CD4-positive, alpha-beta T cell treated with Interleukin-21 for 1 hour (primary cell): Measurements from ENCODE around the gene RAPGEF3.

ENCODE experiments used
- DNase-seq: peaks from one replicate; pipeline ENCODE4 v3.0.0-alpha.2; 2020

The RAPGEF3 gene

DNA sequence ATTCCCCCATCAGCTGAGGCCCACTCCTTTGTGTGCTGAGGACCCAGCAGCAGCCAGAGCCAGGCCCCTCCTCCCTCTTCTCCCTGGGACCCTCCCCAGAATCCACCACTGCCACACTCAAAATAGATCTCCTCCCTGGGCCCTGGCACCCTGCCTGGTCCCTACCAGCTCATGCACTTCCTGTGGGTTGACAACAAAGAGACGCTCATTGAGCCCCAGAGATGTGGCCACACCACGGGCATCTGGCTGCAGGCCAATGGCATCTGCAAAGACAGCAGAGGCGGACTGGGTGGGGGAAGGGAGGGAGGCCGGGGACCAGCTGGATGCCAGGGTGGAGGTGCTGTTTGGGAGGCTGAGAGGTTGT, 17.4 kb downstream of the RAPGEF3 start:
- DNase-seq = peak; percentile 82

DNA sequence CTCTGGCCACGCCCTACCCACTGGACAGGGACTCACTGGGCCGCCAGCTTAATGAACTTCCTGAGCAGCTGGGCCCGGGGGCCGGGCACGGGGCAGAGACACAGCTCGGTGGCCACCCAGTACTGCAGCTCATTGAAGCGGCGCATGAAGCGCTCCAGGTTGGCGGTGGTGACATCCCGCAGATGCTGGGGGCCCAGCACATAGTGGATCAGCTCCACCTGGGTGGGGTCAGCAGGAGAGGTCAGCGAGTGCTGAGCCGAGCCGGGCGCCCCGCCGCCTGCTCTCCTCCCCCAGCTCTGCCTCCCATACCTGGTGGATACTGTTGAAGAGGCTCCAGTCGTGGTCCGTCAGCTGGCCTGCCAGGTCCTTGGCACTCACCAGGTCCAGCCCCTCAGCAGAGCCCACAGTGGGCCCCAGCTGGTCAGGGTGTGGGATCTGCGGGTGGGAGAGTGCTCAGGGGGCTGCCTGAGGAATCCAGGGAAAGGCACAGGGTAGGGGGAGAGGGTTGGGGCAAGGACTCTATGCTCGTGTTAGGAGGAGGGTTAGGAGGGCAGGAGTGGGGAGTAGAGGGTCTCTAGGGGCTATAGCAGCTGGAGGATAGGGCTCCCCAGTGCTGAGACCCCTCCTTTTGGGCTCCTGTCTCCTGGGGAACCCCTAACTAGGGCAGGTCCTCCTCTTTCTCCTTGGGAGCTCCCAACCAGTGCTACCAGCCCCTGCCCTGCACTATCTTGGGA, 17.9 kb downstream of the RAPGEF3 start:
- DNase-seq = no peak

DNA sequence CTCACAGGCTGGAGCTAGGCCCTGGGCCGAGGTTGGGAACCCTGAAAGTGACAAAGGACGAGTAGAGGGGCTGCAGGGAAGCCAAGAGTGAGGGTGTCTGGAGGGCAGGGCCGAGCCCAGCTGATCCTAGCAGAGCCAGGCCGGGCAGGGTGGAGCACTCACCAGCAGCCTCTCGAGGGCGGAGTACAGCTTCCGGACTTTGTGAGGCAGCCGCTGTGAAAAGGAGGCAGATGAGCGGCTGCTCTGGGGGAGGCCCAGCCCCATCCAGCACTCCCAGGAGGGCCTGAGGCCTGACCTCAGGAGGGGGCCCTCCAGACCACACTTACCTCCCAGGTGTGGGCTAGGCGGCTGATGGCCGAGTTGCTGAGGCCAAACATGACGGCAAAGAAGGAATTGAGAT, 18.7 kb downstream of the RAPGEF3 start:
- no peak for DNase-seq

DNA sequence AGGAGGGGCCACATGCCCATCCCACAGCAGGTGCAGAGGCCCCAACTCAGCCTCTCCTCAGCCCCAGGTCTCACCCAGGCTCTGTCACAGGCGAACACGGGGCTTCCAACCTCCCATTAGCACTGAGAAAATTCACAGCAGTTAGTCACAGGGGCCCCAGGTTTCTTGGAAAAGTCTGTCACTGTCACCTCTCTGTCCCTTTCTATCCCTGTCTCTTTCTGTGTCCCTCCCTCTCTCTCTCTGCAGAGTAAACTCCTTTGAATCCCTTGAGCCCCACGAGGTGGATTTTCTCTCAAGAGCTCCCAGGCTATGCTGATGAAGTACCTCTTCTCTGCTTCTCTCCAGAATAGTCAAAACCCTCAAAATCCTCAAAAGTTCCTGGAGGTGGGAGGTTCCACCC, 19.4 kb downstream of the RAPGEF3 start:
- DNase-seq = no peak

DNA sequence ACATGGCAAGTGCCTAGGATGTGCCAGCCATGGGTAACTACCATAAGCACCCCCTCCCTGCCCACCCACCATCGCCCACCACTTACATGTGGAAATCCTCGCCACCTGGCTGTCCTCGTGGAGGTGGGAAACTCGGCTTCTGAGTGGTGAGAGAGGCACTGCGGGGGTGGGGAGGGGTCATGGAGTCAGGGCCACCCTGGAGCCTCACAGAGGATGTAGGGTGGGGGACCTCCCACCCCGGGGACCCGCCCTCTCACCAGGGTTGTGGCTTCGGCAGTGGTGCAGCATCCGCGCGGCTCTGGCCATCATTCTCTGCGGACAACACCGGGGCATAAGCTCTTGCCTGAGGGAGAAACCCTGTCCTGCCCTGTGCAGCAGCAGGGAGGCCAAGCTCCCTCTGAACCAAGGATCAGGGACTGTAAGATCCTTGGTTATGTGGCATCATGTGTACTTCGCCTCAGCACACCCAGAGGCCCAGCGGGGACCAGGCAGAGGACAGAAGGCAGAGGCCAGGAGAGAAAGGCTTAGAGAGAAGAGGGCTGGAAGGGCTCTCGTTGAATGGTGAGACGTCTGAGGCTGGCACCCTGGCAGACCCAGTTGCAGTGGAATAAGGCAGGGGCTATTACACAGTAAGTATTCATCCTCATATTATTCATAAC, 20.6 kb downstream of the RAPGEF3 start:
- DNase-seq = no peak

DNA sequence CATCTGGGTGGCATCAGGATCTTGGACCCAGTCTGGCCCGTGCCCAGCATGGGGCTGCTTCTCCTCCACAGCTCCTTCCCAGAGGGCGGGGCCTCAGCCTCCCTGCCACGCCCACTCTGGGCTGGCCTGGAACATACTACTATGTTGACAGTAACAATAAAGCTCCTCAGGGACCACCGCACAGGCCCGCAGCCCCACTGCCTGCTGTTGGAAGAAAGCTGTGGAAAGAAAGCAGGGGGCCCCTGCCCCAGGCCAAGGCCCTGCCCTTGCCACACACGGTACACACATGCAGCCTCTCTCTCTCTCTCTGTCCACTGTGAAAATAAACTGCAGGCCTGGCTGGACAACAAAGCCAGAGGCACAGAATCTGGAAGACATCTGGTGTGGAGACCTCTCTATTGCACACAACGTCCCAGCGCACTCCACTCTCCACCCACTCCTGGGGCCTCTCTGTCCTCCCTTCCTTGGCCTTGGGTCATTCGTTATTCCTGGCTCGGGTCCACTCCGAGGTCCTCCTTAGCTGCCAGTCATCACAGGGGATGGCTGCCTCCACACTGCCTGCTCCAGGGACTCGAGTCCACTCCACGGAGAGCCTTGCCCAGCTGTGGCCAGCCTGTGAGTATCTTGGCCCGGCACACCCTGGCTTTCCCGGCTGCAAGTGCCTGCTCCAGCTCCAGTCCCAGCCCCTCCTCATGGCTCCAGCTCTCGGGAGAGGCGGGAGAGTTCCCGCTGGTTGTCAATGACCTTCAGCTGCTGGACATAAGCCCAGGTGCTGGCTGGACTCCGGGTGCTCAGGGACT, 21.6 kb downstream of the RAPGEF3 start:
- DNase-seq = no peak

DNA sequence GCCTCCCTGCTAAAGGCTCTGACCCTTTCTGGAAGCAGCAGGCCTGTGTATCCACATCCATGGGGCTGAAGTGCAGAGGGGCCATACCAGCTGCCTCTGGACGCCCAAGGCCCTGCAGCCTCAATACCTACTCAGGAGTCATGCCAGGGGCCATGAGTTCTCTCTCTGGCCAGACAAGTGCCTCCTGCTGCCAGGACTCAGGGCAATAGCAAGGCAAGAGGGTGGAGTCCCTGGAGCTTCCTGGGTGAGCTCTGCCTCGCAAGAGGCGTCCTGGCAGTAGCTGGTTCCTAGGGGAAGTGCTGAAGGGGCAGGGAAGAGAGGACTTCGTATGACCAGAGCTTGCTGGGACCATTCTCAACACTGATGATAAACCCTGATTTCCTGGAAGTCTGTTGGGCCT, 22.5 kb downstream of the RAPGEF3 start:
- no peak for DNase-seq

DNA sequence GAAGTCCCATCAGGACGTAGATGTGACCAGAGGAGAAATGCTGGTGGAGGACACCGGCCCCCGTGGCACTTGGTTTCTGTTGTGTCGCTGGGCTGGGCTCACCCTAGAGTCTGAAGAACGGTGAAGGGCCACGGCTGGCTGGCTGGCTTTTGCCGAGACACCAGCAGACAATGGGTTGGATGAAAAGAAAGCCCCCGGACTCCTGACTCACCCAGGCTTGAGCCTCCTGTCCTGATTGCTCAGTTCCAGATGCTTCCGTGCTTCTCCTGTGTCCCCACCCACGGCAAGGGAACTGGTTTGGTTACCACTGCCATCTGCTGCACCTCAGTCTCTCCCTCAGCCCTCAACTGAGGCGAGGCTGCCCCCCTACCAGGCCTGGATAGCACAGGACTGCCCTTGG, 23.0 kb downstream of the RAPGEF3 start:
- DNase-seq = no peak

DNA sequence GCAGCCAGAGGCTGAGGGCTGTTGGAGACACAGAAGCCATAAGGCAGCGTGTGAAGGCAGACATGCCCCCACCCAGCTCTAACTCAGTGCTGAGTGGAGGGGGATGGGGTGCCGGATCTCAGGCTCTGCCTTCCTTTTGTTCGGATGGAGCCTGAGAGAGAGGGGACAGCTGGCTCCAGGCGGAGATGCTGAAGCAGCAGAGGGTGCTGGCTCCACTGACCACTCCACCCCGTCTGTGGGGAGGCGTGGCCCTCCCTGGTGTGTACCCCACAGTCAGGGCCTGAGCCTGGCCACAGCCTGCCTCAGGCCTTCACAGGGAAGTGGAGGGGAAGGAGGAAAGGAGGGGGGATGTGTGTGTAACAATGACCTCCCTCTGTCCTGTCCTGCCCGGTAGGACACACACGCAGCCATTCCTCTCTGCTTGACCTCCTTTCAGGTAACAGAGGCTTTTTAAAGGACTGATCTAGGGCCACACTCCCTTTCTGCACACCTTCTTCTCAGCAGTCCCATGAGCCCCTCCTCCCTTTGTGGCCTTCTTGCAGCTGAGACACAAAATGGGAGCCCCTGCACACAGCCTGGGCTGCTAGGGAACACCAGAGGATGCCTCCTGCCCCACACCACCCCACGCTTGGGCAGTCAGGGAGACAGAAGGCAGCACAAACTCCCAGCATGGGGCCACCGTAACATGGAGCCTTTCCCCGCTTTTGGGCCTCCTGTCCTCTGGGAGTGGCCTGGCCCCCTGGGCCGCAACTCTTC, 23.8 kb downstream of the RAPGEF3 start:
- no peak for DNase-seq

DNA sequence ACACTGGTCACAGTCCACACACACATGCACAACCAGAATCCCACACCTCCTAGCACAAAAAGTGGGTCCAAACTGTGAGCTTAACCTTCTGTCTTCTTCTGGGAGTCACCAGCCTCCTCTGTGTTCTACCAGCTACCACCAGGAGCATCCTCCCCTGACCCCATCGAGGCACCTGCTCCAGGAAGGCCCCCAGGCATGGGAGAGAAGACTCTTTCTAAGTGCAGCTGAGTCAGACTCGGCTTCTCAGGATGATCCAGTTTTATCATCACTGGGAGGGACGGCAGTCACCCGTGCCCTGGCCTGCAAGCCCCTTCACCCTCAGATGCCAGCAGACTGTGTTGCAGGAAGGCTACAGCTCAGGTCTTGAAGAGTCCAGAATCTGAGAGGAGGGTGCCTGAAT, 25.5 kb downstream of the RAPGEF3 start:
- no peak for DNase-seq

DNA sequence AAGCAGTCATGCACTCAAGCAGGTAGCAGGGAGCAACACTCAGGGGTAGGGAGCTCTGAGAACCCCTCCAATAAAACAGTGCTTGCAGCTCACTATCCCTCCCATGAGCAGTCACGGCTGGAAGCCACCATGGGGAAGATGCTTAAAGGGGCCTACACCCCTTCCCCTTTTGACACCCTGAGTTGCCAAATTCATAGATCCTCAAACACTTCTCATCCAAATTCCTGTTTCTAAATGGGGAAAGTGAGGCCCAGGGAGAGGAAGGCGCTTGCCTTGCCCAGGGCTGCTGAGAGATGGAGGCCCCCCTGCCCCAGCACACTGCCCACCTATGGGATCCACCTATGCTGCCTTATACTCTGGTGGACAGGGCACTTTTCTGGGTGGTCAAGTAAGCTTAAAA, 26.2 kb downstream of the RAPGEF3 start:
- DNase-seq = no peak

DNA sequence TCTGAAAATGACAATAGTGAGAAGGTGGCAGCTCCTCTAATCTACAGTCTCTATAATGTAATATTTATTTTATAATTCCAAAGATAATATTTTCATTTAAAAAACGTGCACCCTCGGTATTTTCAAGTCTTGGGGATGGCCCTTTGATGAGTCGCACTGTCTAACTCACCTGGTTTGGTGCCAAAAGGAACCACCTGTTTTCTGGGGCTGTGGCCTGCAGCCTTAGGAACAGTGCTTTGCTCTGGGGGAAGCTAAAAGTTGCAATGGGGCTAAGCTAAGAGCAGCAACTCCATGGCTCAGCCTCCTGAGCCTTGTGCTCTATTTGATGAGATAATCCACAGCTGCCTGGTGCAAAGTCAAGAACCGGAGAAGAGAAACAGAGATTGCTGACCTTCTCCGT, 27.0 kb downstream of the RAPGEF3 start:
- DNase-seq = no peak

DNA sequence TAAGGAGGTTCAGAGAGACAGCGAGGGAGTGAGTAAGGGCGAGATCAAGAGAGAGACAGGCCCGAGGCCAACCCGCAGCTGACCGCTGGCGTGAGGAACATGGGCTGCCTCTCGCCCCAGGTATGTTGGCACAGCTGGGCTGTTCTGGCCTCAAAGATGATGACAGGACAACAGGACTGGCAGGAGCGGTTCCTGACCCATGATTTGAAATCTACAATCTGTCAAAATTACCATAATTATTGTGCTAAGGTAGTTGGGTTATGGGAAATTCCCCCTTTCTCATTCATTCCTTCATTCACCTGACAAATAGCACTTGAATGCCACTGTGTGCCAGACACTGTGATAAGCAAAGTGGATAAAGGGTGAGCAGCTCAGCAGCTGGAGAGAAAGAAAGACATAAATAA, 28.3 kb downstream of the RAPGEF3 start:
- DNase-seq = no peak

DNA sequence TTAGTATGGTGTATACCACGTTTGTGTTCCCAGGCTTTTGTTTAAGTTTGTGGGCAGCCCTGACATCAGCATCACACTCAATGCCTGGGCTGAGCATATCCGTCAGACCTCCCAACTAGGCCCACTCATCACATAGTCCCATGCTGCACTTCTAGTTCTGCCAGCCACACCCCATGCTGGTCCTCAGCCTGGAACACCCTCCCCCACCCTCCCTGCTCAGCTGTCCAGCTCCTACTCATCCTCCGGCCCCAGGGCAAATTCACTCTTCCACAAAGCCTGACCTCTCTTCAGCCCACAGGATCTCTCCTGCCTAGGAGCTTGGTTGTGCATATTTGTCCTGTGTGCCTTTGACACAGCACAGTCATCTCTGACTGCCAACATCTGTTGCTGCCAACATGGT, 29.4 kb downstream of the RAPGEF3 start:
- no peak for DNase-seq

DNA sequence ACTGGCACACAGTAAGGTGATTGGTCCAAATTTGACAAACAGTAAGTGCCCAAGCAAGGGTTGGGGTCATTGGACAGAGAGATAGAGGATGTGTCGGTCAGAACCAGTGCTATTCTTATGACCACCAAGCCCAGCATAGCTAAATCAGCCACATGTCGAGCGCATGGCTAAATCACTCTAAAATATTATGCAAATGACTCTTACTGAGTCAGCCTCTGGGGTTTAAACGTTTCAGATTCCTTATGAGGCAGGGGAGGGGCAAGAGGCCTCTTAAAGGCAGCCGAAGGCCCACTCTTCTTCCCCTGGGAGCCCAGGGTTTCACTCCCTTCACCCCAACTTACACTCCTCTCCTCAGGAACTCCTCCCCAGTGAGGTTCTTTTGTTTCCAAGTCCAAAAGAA, 32.8 kb downstream of the RAPGEF3 start:
- DNase-seq = no peak

DNA sequence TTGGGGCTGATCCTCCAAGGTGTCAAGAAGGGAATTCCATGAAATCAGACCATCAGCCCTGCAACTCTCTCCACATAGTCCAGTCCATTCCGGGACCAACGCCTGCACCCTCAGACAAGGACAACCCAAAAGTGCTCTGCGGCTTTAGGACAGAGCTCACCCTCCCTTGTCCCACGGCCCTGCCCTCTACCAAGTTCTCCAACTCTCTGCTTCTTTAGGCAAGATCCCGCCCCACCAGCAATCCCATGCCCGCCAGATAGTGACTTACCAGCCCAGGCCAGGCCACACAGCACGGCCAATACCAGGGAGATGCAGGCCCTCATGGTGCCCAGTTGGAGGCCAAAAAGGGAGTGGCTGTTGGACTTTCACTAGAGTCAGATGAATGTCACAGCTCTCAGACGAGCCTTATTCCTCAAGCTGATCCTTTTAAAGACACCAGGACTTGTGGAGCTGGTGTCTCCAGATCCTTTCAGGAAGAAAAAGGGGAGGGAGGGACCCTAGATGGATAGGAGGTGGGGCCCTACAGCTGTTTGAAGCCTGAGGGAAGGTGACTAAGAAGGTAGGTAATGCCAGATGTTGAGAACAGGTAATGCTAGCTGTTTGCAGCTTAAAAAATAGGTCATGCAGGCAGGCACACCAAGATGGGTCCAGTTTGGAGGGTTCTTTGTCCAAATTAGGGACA, 33.4 kb downstream of the RAPGEF3 start, which contains the start of gene ENDOU:
Gene ENDOU (minus strand): TSS at position 400 of the 682 bp plus-strand sequence. CDS start 77 bp downstream, at position 323.
- no peak for DNase-seq

DNA sequence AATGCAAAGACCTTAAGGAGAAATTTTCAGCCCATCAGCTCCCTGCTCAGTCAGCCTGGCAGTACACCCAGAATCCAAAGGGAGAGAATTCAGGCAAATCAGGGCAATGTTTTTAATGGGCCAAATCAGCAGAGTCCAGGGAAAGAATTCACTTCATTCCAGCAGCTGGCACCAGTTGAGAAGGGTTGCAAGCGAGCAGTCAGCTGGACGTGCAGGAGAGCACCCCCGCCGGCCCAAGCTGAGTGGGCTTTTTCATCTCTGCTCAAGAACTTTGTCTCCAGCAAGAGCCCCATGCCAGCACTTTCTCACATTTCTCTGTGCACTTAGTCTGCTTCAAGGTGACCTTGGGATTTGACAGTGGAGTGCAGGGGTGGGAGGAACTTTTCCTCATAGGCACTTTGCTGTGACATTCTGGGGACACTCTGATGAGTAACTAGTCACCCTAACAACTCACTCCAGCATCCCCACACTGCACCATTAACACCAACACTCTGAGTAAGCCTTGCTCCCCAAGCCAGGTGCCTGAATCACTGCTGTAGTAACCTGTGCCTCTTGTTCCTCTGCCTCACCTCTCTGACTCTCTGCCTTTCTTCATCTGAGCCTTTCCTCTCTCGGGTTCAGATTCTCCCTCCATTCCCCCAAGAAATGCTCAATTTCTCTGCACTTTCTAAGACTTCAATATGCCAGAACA, 35.6 kb downstream of the RAPGEF3 start:
- DNase-seq = no peak

DNA sequence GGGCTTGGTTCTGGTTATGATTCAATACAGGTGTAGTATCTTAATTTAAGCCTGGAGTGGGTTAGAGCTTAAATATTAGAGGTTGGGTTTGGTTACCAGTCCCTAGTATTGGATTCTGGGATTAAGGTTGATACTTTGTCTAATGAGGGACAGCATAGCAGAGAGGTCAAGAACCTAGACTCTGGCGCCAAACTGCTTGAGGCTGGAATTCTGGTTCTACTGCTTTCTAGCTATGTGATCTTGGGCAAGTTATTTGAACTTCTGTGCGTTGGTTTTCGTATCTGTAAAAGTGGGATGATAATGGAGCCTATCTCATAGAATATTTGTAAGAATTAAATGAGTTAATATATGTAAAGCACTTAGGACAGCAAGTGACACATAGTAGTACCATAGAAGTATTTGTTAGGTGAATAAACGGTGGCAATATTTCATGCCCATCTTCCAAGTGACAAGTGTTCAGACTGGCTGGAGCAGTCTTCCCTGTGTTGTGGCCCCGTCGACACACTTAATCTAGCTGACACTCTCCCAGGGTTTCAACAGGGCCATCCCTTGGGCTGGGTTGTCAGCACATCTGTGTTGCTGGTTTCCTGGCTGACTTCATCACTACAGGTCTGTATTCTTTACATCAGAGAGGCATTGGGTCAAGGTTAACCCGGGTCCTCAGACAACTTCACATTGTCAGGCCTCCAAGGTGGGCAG, 36.4 kb downstream of the RAPGEF3 start:
- no peak for DNase-seq

DNA sequence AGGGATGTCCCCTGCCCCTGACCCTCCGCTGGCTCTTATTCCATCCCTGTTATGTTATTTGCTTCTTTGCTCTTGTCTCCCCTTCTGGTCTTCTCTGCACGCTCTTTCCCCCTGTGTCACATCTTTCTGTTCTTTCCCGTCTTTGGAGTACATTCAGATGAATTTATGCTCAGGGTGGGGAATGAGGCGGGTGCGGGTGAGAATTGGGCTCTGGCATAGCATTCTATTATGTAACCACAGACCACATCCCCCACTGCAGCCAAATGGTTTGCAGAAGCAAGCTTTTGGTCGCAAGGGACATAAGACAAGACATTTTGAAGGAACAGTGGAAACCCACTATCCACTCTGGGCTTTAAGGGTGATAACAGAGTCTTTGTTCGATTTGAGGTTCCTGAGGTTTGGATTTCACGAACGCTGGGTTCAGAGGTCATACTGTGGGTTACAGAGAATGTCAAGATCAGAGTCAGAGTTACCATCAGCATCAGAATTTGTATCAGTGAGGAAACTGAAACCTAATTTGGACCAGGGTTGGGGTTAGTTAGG, 37.2 kb downstream of the RAPGEF3 start:
- peak; percentile 40 for DNase-seq

DNA sequence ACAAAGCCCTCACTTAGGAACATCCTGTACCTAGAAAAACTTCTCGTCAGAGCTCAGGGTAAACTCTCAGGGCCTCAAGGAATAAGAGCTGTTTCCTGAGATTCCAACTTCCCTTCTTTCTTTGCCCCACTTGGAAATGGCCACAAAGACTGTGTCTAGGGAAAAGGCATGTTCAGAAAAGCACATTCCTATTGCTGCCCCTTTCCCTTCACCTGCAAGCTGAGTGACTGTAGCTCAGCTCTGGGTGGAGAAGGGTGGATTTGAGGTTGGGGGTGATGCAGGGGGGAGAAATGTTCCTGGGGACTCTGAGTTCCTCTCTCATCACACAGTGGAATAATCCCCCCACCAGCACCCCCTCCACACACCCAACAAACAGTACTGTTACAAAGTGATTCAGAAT, 40.1 kb downstream of the RAPGEF3 start:
- DNase-seq = no peak
